HepG2 (cell line): ENCODE results near the gene KCNJ1. TPM values are rescaled to one million over a fixed set of nuclear protein-coding genes. Genes with fewer than 3 reads are reported as not detected.

Experiments used
- BCL6 ChIP-seq: IDR thresholded peaks from 2 replicates; pipeline ENCODE4 v1.6.1; 2016; ENCODE audit warnings: missing genetic modification reagents, missing compliant biosample characterization
- CBX5 ChIP-seq: sonication (generic); formaldehyde crosslinking; IDR thresholded peaks from 2 replicates; pipeline ENCODE4 v1.4.0; 2020; ENCODE audit warnings: missing genetic modification reagents, borderline replicate concordance
- GABPB1 ChIP-seq: IDR thresholded peaks from 2 replicates; pipeline ENCODE4 v1.6.1; 2016; ENCODE audit warnings: mild to moderate bottlenecking, missing genetic modification reagents, moderate library complexity, missing compliant biosample characterization
- GRHL1 ChIP-seq: sonication (generic); formaldehyde crosslinking; conservative IDR thresholded peaks from 2 replicates; pipeline ENCODE4 v1.8.0; 2022; ENCODE audit warnings: missing genetic modification reagents
- HDAC1 ChIP-seq: sonication (generic); formaldehyde crosslinking; IDR thresholded peaks from 2 replicates; pipeline ENCODE4 v1.5.1; 2020; ENCODE audit warnings: mild to moderate bottlenecking, missing genetic modification reagents
- IRF9 ChIP-seq: sonication (generic); formaldehyde crosslinking; IDR thresholded peaks from 2 replicates; pipeline ENCODE4 v1.8.0; 2022; ENCODE audit warnings: missing genetic modification reagents, mild to moderate bottlenecking, borderline replicate concordance
- KDM2A ChIP-seq: sonication (generic); formaldehyde crosslinking; IDR thresholded peaks from 2 replicates; pipeline ENCODE4 v1.4.0; 2020; ENCODE audit warnings: low read depth, missing genetic modification reagents, borderline replicate concordance
- RERE ChIP-seq: IDR thresholded peaks from 2 replicates; pipeline ENCODE4 v1.6.1; 2016; ENCODE audit warnings: low read depth, missing genetic modification reagents, missing compliant biosample characterization
- UBTF ChIP-seq: sonication (generic); formaldehyde crosslinking; IDR thresholded peaks from 2 replicates; pipeline ENCODE4 v1.4.0; 2020; ENCODE audit warnings: mild to moderate bottlenecking, missing genetic modification reagents
- ZBTB37 ChIP-seq: sonication (generic); formaldehyde crosslinking; IDR thresholded peaks from 2 replicates; pipeline ENCODE4 v1.4.0; 2020; ENCODE audit warnings: mild to moderate bottlenecking, missing genetic modification reagents
- ZC3H4 ChIP-seq: sonication (generic); formaldehyde crosslinking; IDR thresholded peaks from 2 replicates; pipeline ENCODE4 v1.4.0; 2020; ENCODE audit warnings: missing genetic modification reagents, borderline replicate concordance
- ZFP36L1 ChIP-seq: sonication (generic); formaldehyde crosslinking; IDR thresholded peaks from 2 replicates; pipeline ENCODE4 v1.8.0; 2022; ENCODE audit warnings: mild to moderate bottlenecking, missing genetic modification reagents, moderate library complexity
- ZFP90 ChIP-seq: sonication (generic); formaldehyde crosslinking; IDR thresholded peaks from 2 replicates; pipeline ENCODE4 v1.8.0; 2022; ENCODE audit warnings: missing genetic modification reagents, mild to moderate bottlenecking, inconsistent platforms, borderline replicate concordance
- ZNF773 ChIP-seq: sonication (generic); formaldehyde crosslinking; IDR thresholded peaks from 2 replicates; pipeline ENCODE4 v1.4.0; 2020; ENCODE audit warnings: missing genetic modification reagents, borderline replicate concordance
- ZSCAN25 ChIP-seq: sonication (generic); formaldehyde crosslinking; IDR thresholded peaks from 2 replicates; pipeline ENCODE4 v1.8.0; 2022; ENCODE audit warnings: mild to moderate bottlenecking, missing genetic modification reagents
- polyA plus RNA-seq, 8 experiments: library from polyadenylated mRNA; depleted of rRNA in 3 of 8; stranded (reverse) in 7 of 8; unstranded in 1 of 8; fragments of >200 nt; fragmentation: Illumina TruSeq in 4 of 8; extraction: Trizol in 4 of 8; gene quantifications; 2 replicates each; pipeline versions ENCODE4 v1.2.1 to v1.2.3, GENCODE V29; 2011 to 2016; ENCODE audit warnings: low read depth in 4 of 8, missing spikeins in 1 of 8, mixed read lengths in 1 of 8; ENCODE audit not compliant: insufficient read depth in 1 of 8
- total RNA-seq, 5 experiments: library from RNA; depleted of rRNA; stranded (reverse); fragments of >200 nt; fragmentation: Illumina TruSeq; extraction: Trizol; gene quantifications; 2 replicates each; pipeline ENCODE4 v1.2.3, GENCODE V29; 2016; ENCODE audit warnings: low read depth in 1 of 5

KCNJ1 gene
- total and polyA plus RNA-seq, 2 of the 13 experiments (the other 11 are each of a cell fraction or from before 2014, with no cell fraction given): not detected

- TF ChIP-seq ZFP36L1: no peak
- no peak for TF ChIP-seq ZNF773 (CRISPR knock-in tag)
- no peak for TF ChIP-seq ZBTB37 (CRISPR knock-in tag)
- TF ChIP-seq UBTF (CRISPR knock-in tag): peak; percentile 75; the same call in 1 of the 2 replicates
- TF ChIP-seq KDM2A (CRISPR knock-in tag): 0 out of 2 replicates have a peak, but pooled peaks have one; percentile 44
- TF ChIP-seq ZSCAN25 (CRISPR knock-in tag): 0 out of 2 replicates have a peak, but pooled peaks have one; percentile 20
- no peak for TF ChIP-seq IRF9
- TF ChIP-seq HDAC1: 0 out of 2 replicates have a peak, but pooled peaks have one; percentile 40
- no peak for TF ChIP-seq ZFP90
- no peak for TF ChIP-seq GRHL1
- no peak for TF ChIP-seq BCL6
- peak; percentile 34; the same call in 1 of the 2 replicates for TF ChIP-seq GABPB1 (CRISPR knock-in tag)
- TF ChIP-seq RERE (CRISPR knock-in tag): no peak
- TF ChIP-seq ZC3H4: no peak
- TF ChIP-seq CBX5 (CRISPR knock-in tag): no peak
Observed at GRCh38 chr11:128890543-128891368, 23.7 kb upstream of the KCNJ1 start, which contains the start of gene KCNJ5 (continued).
